Prostate gland (tissue), 2 donors: ENCODE measurements around the gene BDKRB2. TPM values are rescaled to one million over a fixed set of nuclear protein-coding genes. Genes with fewer than 3 reads are reported as not detected.

Experiments
- DNase-seq: peaks from one replicate; pipeline ENCODE4 v3.0.0-alpha.2; 2019; ENCODE audit warnings: low spot score
- H3K27ac ChIP-seq, 2 donors: fragments of 200-600 bp; sonication (generic); 2 replicates each; pipeline ENCODE4 v1.5.1; 2017 to 2019
- H3K27me3 ChIP-seq: fragments of 200-600 bp; sonication (generic); replicated peaks from 2 replicates; pipeline ENCODE4 v1.5.1; 2019; ENCODE audit not compliant: insufficient read depth
- H3K36me3 ChIP-seq, 2 donors: fragments of 200-600 bp; sonication (generic); 1 replicate in 1 of 2; 2 replicates in 1 of 2; pipeline versions ENCODE4 v1.5.1 to v1.8.1; 2017 to 2019
- H3K4me1 ChIP-seq: fragments of 200-600 bp; sonication (generic); replicated peaks from 2 replicates; pipeline ENCODE4 v1.5.1; 2019
- H3K4me3 ChIP-seq, 2 donors: fragments of 200-600 bp; sonication (generic); 2 replicates each; pipeline ENCODE4 v1.5.1; 2017 to 2019
- H3K9me3 ChIP-seq: fragments of 200-600 bp; sonication (generic); 2 replicates; pipeline ENCODE4 v1.5.1; 2017
- POLR2A ChIP-seq: fragments of 450-650 bp; IDR thresholded peaks from one replicate; pipeline ENCODE4 v1.6.1; 2016; ENCODE audit warnings: antibody characterized with exemption, mild to moderate bottlenecking
- POLR2AphosphoS5 ChIP-seq: sonication (generic); formaldehyde crosslinking; IDR thresholded peaks from one replicate; pipeline ENCODE4 v1.6.1; 2017; ENCODE audit warnings: antibody characterized with exemption
- WGBS: methylation state at CpG from one replicate; pipeline ENCODE4 v1.1.5; 2018; 5-methylcytosine and 5-hydroxymethylcytosine counted together
- intact Hi-C: fragments of 100-400 bp; cut with DNase I; formaldehyde crosslinking; loops from one replicate; pipeline ENCODE4 v1.14.2; 2022
- total RNA-seq, 2 donors: library from RNA; depleted of rRNA; stranded (reverse); fragments of >200 nt; gene quantifications; one replicate each; pipeline ENCODE4 v1.1.0, GENCODE V29; 2016
- TF ChIP-seq, protein P1 (sequence below), 4 experiments: fragments of 200-600 bp in 2 of 4; fragments of 450-650 bp in 2 of 4; sonication (generic) in 2 of 4; IDR thresholded peaks; 1 replicate in 3 of 4; 2 replicates in 1 of 4; pipeline ENCODE4 v1.5.1; 2016 to 2019; ENCODE audit warnings: antibody characterized with exemption in 4 of 4, mild to moderate bottlenecking in 2 of 4, moderate library complexity in 2 of 4

The BDKRB2 gene
- total RNA-seq, 2 donors from 2014 or later: 0.97 to 1.2 TPM

- 36% methylated on average over 5 of the region's 5 CpGs for WGBS
- Histone ChIP-seq H3K36me3 (no peaks in the 10 kb centered on the region), H3K4me1 (no peaks in the 10 kb centered on the region), H3K4me3 (no peak overlapping the region), H3K27me3 (no peaks in the 10 kb centered on the region), H3K9me3 (no peaks in the 10 kb centered on the region), H3K27ac (no peak overlapping the region)
- TF ChIP-seq POLR2AphosphoS5 (no peak), POLR2A (no peak)
- TF ChIP-seq, protein P1, sequence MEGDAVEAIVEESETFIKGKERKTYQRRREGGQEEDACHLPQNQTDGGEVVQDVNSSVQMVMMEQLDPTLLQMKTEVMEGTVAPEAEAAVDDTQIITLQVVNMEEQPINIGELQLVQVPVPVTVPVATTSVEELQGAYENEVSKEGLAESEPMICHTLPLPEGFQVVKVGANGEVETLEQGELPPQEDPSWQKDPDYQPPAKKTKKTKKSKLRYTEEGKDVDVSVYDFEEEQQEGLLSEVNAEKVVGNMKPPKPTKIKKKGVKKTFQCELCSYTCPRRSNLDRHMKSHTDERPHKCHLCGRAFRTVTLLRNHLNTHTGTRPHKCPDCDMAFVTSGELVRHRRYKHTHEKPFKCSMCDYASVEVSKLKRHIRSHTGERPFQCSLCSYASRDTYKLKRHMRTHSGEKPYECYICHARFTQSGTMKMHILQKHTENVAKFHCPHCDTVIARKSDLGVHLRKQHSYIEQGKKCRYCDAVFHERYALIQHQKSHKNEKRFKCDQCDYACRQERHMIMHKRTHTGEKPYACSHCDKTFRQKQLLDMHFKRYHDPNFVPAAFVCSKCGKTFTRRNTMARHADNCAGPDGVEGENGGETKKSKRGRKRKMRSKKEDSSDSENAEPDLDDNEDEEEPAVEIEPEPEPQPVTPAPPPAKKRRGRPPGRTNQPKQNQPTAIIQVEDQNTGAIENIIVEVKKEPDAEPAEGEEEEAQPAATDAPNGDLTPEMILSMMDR (IDR thresholded peaks at IDR 0.05): no peak
- intact Hi-C loops: no loop called here
- DNase-seq: no peak
Observed at GRCh38 chr14:96249029-96249428, 44.4 kb downstream of the BDKRB2 start.

GRCh38 chr14:96250485-96250884 is 45.8 kb downstream of the BDKRB2 start:
- Histone ChIP-seq H3K9me3 (no peaks in the 10 kb centered on the region), H3K27ac (no peak overlapping the region), H3K4me1 (no peaks in the 10 kb centered on the region), H3K4me3 (no peak overlapping the region), H3K27me3 (no peaks in the 10 kb centered on the region), H3K36me3 (no peaks in the 10 kb centered on the region)
- 10% methylated on average over 3 of the region's 3 CpGs for WGBS
- TF ChIP-seq POLR2AphosphoS5 (no peak), POLR2A (no peak)
- TF ChIP-seq, protein P1 (IDR thresholded peaks at IDR 0.05): no peak
- DNase-seq: no peak
- intact Hi-C loops: no loop called here

GRCh38 chr14:96251656-96252155 is 47.1 kb downstream of the BDKRB2 start:
- WGBS: 59% methylated on average over 4 of the region's 4 CpGs
- H3K27ac ChIP-seq: no peak overlapping the region
- intact Hi-C loops: no loop called here

DNA sequence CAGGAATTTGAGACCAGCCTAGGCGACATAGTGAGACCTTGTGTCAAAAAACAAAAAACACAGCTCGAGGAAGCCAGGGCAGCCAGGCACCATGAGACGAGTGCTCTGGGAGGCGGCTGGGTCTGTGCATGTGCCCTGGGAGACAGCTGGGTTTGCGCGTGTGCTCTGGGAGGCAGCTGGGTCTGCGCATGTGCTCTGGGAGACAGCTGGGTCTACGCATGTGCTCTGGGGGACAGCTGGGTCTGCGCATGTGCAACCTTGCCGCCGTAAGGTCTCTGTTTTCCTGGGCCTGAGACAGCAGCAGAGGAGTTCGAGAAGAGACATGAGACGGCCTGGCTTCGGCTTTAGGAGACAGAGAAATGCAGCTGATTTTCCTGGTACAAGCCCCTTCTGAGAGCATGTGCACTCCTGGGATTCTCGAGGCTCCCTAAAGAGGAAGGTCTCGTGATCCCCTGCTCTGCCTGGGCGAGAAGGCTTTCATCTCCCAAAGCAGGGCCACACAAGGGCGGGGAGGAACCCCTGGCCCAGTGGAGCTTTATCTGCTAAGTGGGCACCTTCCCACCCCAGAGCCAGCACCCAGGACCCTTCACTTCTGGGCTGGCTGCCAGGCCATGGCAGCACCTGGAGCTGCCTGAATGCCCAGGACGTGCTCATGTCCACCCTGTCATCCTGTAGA is 47.8 kb downstream of the BDKRB2 start:
- no peaks in the 10 kb centered on the region for H3K27me3 ChIP-seq

More at GRCh38 chr14:96251656-96252155, 47.1 kb downstream of the BDKRB2 start:
- Histone ChIP-seq H3K4me1 (no peaks in the 10 kb centered on the region), H3K36me3 (no peaks in the 10 kb centered on the region), H3K27me3 (no peaks in the 10 kb centered on the region), H3K4me3 (no peak overlapping the region), H3K9me3 (no peaks in the 10 kb centered on the region)
- TF ChIP-seq, protein P1 (IDR thresholded peaks at IDR 0.05): no peak
- TF ChIP-seq POLR2A (no peak), POLR2AphosphoS5 (no peak)
- DNase-seq: no peak

More for the DNA sequence above, 47.8 kb downstream of the BDKRB2 start:
- TF ChIP-seq, protein P1 (IDR thresholded peaks at IDR 0.05): no peak
- TF ChIP-seq POLR2AphosphoS5: no peak
- TF ChIP-seq POLR2A: no peak
- Histone ChIP-seq H3K36me3 (no peaks in the 10 kb centered on the region), H3K4me1 (no peaks in the 10 kb centered on the region), H3K27ac (no peak overlapping the region), H3K4me3 (no peak overlapping the region), H3K9me3 (no peaks in the 10 kb centered on the region)
- DNase-seq: no peak
- WGBS: 88% methylated on average over 19 of the region's 19 CpGs
- intact Hi-C loops: no loop called here
